GM18868 (cell line): ENCODE measurements around the gene LIPC.
A peak's percentile ranks its signal among the peaks of the same experiment; 100 is the strongest.

Experiments used
- ATAC-seq: cut with Tn5 transposase; IDR thresholded peaks from one replicate; pipeline ENCODE4 v1.9.1; 2021; ENCODE audit warnings: mild to moderate bottlenecking, moderate library complexity; ENCODE audit not compliant: unreplicated experiment

Gene LIPC

DNA sequence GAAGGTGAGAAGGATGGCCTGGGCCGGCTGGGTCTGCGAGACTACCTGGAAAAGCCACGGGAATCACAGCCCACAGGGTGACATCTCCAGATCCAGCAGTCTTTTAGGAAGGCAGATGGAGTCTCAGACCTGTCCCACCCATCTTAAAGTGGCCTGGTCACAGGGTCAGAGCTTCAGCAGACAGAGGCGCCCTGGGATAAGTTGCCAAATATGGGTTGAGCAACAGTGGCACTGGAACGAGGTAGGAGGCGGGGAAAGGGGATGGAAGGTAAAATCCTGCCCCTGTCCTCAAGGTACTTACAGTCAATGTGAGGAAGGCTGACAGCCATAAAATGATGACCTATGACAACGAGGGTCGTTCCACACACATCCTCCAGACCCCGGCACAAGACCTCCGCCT is 80.7 kb downstream of the LIPC start:
- no peak for ATAC-seq

DNA sequence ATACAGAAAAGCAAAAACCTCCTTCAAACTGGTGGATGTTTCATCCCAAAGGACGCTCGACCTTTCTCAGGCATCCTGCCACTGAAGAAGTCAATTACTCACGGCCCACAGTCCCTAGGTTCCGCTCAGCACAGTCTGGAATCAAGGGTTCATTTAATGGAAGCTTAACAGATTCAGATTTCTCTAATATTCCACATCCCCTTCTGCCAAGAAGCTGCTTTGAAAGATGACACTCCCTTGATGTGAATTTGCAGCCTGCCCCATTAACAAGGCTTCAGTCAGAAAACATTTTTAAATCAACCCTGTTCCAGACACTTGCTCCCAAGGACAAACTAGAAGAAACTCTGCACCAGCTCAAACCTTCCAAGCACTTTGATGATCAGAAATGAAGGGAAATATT is 81.2 kb downstream of the LIPC start:
- ATAC-seq, result no peak

DNA sequence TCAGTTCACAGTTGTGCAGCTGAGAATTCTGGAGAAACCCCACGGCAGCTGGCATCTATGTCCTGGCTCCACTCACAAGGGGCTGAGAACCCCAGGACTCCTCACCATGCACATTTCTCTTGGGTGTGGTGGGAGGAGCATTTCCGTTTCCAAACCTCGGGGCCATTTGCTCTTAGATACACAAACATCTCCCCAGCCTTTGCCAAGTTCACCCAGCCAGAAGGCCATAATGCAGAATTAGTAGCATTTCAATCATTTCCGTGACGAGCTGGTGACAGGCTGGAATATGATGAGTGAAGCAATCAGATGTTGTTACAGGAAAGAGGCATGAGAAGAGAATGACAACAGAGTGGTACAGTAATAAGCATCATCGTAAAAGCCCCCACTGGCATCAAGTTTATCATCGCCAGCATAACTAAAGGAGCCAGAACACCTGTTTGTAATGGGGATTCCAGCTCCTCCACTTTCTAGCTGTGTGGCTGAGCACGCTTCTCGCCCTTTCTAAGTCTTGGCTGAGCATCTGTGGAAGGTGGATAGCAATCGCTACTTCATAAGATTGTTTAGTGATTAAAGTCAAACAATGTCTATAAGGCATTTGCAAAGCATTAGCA is 82.0 kb downstream of the LIPC start:
- ATAC-seq, result no peak

DNA sequence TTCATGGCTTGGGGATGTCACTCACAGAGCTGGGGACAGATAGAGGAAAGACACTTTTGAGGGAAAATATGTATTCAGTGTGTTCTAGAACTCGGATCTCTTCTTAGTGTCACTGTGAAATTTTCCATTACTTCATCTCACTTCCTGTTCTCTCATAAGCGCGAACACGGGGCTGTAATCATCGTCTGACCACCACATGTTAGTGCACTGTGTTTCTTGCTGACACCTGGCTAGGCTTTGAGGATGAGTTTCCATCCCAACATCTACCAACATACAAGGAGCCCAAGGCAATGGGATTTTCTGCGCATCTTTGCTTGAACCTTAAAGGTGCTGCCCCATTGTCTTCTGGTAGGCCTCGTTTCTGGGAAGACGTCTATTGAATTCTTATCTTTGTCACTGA is 84.0 kb downstream of the LIPC start:
- ATAC-seq, result no peak

DNA sequence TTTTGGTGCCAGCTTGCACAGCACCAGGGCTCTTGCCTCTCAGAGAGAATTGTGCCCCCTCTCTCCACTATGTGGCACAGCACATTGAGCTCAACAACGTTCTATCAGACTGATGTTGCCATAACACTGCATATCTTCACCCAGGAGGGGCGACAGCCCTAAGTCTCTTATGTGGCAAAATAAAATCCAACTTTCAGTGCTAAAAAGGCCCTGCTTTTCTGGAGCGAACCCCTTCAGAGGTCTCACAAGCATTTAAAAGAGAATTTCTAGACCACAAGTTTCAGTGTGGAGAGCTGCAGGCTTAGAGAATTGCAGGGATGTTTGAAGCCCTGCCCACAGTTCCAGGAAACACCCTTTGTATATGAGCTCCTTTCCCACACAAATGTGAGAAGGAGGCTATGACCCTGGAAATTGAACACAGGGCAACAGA is 85.5 kb downstream of the LIPC start:
- ATAC-seq, result no peak

DNA sequence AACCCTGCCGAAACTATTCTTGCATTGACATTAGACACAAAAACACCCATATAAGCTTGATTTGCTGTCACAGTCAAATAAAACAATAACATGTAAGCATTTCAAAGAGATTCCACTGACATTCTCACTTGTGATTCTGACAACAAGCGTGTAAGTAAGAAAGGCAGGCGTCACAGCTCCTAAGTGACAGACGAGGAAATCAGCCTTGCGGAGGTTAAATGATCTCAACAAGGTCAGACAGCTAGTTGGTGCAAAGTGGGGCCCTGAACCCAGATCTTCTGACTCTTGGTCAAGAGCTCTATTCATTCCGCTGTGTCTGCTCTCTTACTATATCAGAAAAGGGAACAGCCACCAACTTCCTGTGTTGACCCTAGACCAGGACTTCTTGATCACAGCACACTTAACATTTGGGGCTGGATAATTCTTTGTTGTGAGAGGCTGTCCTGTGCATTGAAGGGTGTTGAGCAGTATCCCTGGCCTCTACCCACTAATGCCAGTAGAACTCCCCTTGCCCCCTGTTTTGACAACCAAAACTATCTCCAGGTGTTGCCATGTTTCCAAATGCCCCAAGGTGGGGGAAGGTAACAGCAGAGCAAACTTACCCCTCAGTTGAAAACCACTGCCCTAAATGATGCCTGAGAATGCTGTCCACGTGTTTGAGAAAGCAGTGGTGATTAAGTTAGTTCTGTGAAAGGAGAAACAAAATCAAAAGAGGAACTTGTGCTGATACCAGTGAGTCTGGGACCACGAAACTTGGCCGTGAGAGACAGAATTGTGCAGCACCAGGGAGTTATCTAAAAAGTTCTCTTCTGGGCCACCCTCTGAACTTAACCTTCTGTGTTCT is 86.1 kb downstream of the LIPC start:
- ATAC-seq, result peak; percentile 78

DNA sequence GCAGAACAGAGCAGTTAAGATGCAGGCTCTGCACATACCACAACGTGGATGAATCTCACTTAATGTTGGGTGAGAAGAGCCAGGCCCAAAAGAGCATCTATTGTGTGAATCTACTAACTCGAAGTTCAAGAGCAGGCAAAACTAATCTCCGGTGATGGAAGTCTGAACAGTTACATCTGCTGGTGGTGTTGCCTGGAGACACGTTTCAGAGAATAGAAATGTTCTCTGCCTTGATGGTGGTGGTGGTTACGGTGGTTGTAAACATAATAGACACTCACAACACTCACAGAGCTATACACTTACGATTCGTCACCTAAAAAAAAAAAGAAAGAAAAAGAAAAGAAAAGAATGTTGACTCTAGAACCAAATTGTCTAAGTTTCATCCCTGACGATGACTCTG is 86.8 kb downstream of the LIPC start:
- ATAC-seq, result peak; percentile 24

DNA sequence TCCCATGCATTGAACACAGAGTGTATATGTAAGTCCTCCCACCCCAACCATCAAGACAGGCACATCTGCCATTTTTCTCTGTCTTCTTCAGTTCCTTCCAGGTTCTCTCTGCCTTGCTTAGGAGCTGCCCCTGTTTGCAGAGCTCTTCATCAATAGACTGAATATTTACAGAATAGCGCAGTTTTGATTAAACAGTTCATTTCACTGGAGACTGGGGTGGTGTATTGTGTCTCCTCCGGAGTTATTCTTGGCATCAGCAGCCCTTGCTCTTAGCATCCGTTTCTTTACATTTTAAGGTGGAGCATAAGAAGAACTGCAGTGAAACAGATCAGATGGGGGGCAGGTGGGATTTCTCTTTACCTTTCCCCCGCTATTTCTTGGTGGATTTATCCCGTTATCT is 87.7 kb downstream of the LIPC start:
- no peak for ATAC-seq

DNA sequence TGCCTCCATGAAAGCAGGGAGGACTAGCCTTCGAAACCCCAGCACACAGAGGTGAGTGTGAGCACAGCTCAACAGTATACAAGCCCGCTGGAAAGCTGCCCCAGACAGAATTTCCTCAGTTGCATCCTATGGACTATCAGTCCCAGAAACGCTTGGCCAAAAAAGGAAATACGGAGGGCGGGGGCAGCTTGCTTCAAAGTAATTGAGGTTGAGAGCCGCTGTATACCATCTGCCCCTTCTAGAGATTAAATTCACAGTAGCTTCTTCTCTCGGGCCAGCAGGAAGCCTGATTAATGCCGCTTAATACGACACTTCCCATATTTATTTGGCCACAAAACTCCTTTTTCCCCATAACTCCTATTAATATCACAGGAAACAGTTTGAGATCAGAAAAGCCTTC is 88.7 kb downstream of the LIPC start:
- no peak for ATAC-seq

DNA sequence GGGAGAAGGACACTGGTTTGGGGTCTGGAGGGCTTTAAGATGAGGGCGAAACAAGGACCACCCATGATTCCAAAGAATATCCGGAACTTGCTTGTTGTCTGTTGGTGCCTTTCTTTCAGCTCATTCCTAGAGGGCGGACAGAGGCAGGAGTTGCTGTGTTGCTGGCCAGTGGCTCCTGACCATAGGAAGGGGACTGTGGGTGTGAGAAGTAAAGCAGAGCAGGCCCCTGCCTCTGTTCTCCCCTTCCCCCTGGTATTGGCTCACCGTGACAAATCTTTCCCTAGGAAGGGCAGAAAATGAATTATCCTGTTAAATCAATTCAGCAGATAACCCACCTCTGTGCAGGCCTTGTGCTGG is 89.1 kb downstream of the LIPC start:
- no peak for ATAC-seq

DNA sequence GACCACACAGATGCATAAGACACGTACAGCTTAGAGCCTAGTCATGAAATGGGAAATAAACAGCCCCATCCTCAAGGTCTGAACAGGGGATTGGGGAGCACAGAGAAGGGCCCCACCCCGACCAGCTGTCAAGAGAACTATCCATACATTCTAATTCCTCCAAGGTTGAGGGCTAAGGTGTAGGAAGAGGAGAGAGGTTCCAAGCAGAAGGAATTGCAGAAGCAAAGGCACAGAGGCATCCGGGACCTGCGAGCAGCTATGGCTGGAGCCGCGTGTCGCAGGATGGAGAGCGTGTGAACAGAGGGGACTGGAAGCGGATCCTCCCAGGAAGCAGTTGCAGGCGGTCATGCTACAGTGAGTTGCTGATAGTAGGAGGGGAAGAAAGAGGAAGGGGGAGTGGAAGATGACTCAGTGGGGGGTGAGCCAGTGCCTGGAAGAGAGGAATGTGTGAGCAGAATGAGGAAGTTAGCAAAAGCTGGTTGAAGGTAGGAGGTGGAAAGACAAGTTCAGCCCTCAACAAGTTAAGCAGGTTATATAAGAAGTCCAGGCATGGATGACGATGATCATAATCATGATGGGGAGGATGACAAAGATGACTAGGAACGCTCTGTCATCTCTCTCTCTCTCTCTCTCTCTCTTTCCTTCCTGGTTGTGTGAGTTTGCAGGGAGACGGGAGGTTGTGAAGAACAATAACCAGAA is 89.7 kb downstream of the LIPC start:
- ATAC-seq, result no peak

DNA sequence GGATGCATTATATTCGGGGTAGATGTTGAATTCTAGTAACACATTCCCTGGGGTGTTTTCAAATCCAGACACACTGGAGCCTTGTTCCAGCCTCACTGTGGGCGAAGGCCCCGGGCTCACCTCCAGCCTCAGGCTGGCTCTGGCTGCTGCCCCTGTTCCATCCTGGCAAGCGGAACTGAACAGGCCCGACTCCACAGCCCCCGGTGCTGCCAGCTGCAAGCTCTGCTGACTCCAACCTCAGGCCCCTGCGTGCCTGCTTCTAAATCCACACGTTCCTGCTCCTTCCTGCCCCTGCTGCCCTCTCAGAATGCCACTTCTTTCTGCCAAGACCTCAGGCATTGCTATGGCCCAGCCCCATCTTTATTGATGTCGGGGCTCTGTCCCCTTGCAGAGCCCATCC is 90.6 kb downstream of the LIPC start:
- no peak for ATAC-seq

DNA sequence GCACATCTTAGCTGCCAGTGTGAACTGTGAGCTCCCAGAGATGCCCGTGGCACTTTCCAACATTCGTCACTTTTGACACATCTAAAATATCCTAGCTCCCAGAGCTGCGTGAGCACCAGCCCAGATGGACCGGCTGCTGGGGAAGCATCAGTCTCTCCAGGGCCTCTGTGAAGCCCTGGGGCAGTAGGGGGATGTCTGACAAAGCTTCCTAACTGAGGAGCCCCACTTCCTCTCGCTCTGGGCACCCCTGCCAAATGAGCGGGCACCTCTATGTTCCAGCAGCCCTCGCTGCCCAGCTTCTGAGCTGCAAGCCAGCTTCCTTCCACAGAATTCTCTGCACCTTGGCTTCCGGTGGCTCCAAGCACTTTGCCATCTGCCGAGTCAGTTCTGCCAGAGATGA is 91.1 kb downstream of the LIPC start:
- no peak for ATAC-seq

DNA sequence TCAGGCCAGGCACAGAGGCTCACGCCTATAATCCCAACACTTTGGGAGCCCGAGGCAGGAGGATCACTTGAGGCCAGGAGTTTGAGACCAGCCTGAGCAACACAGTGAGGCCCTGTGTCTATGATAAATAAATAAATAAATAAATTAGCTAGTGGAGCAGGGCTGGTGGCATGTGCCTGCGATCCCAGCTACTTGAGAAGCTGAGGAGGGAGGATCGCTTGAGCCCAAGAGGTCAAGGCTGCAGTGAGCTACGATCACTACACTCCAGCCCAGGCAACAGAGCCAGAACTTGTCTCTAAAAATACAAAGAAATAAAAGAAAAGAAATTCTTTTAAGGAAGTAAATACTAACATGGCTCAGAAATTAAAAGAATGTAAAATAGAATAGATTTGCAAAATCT is 91.8 kb downstream of the LIPC start:
- no peak for ATAC-seq

DNA sequence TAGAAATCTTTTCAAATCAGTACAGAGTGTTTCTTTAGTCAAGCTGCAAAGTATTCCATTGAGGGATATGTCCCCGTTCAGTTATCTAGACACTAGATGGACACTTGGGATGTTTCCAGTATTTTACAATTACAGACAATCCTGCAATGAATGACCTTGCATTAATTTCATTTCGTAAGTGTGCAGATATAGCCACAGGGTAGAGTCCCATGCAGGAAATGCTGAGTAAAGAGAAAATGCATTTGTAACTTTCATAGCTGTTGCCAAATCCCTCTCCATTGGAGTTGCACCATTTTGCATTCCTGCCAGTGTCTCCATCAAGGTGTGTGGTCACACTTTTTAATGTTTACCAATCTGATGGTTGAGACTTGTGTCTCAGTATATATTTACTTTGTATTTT is 92.5 kb downstream of the LIPC start:
- no peak for ATAC-seq

DNA sequence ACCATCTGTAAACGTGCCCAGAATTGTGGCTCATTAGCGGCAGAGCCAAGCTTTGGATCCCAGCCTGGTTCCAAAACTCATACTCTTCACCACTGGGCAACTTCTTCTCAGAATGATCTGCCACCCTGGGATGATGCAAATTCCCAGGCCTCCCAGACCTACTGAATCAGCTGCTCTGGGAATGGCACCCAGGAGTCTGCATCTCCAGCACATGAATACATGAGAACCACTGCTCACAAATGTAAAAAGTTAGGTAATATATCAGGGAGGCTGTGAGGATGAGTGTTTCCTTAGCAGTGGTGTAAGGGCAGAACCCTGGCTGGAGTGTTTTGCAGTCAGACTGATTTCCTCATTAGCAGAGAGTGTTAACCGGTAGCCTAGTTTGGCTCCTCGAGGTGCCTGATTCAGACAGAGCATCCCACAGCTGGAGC is 94.2 kb downstream of the LIPC start:
- no peak for ATAC-seq

DNA sequence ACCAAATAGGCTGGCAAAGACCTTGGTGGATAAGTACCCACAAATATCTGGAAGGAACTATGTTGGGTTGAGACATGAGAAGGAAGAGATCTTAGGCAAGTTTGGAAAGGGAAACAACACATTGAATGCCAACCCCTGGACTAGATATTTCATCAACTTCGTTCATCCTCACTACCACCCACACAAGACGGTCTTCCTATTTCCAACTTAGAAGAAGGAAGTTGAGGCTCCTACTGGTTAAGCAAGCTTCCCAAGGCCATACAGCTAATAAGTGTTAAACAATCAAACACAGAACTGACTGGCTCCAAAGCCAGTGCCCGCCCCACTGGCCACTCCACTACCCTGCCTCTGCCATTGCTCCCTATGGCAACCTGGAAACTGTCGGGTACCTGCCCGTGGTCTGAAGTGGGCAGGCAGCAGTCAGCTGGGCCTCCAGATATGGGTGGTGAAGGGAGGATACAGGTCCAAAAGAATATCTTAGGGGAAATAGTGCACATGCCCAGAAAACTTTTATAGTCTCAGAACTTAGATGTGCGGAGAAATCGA is 94.9 kb downstream of the LIPC start:
- ATAC-seq, result no peak

DNA sequence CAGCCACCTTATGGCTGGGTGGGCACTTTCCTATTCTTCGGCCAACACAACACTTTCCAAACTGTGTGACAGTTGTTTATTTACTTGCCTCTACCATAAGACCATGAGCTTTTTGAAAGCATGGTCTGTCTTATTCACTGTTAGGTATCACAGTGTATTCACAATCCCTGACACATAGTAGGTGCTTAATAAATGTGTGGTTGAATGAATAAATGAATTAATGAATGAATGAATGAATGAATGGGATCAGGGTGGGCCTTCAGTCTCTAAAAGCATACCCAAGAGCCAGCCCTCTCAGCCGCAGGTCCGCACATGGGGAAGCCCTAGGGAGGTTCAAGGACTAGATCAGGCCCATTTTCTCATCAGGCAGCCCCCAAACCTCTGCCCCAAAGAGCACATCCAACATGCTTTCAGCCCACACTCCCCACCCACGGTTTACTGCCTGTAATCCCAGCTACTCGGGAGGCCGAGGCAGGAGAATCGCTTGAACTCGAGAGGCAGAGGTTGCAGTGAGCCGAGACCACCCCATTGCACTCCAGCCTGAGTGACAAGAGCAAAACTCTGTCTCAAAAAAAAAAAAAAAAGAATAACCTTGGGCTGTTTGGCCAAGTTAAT is 95.9 kb downstream of the LIPC start:
- no peak for ATAC-seq

DNA sequence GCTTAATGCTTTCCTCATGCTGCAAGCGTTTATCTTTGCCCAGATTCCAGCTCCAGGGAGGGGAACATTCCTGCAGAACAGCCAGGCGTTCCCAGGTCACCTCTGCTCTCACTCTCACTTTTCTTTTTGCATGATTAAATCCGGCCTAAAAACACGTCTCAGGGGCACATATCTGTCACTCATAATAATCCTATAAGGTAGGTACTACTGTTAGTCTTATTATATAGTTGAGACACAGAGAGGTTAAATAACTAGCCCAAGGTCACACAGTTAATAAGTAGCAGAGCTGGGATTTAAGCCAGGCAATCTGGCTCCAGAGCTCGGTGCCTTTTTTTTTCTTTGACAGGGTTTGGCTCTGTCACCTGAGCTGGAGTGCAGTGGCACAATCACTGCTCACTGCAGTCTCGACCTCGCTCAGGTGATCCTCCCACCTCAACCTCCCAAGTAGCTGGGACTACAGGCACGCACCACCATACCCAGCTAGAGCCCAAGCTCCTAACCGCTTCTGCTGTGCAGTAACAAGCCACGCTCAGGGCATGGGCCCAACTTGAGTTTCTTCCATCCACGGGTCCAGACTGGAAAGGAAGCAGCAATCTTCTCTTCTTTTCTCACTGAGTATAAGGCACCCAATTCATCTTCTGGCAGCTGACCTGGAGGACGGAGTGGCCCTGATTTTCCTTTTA is 96.5 kb downstream of the LIPC start:
- no peak for ATAC-seq

DNA sequence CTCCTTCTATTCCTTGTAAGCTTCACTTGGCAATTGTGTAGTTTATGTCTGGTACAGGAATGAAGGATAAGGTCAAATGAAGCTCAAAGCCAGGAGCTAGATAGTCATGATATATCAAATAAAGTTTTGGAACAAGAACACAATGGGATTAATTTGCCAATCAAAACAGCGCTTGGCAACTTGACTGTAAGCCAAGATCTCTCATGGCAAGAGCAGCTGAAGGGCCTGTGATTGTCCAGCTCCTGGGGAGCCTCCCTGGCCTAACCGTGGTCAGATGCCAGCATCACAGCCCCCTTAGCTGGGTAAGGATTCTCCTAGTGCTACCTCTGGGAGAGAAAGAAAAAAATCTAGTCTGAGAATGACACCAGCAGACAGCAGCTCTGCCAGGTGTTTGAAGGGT is 97.2 kb downstream of the LIPC start:
- no peak for ATAC-seq

DNA sequence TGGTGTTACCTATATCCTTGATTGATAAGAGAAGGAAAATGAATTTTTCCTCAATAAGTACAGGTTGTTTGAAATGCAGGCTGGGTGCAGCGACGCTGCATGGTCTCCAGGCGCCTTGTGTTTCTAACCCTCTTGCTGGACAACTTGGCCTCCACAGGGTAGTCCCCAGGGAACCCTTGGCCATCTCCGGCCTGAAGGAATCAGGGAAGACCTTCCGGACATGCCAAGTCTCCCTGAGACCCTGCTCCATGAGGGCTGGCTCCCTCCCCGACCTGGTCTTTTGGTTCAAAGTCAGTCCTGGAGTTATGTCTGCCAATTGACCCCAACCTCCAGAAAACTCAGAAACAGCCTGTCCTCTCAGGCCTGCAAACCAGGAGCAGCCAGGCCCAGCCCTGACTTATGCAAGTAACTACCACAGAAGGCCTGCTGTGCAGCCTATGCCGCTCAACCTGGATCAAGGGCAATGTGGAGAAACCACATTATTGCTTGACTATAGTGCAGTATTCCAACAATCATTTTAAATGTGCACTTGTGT is 98.3 kb downstream of the LIPC start:
- no peak for ATAC-seq
